ENCODE measurements around the gene HECW1.

DNA sequence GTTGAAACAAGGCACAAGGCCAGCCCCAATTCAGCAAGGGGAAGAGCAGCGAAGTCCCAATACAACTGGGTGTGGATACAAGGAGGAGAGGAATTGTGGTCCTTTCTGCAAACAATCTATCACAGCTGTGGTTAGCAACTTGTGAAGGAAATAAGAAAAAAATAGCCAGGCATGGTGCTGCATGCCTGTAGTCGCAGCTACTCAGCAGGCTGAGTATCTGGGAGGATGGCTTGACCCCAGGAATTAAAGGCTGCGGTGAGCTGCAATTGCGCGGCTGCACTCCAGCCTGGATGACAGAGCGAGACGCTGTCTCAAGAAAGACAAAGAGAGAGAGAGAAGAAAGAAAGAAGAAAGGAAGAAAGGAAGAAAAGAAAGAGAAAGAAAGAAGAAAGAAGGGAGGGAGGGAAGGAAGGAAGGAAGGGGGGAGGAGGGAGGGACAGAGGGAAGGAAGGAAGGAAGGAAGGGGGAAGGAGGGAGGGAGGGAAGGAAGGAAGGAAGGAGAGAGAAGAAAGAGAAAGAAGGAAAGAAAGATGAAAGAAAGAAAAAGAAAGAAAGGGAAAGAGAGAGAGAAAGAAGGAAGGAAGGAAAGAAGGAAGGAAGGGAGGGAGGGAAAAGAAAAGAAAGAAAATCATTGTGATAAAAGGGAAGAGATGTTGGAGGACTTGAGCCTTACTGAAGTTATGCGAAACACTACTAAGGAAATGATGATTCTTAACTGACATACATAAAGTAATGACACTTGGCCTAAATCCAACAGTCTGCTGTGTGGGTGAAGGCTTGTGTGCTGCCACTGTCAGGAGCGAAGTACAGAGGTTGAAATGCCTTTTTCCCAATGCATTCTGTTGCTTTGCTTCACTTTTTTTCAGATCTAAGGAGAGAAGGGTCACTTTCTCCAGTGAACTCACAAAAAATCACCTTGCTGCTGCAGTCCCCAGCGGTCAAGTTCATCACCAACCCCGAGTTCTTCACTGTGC lies 353.4 kb downstream of the HECW1 start:
- TF ChIP-seq, protein P1, sequence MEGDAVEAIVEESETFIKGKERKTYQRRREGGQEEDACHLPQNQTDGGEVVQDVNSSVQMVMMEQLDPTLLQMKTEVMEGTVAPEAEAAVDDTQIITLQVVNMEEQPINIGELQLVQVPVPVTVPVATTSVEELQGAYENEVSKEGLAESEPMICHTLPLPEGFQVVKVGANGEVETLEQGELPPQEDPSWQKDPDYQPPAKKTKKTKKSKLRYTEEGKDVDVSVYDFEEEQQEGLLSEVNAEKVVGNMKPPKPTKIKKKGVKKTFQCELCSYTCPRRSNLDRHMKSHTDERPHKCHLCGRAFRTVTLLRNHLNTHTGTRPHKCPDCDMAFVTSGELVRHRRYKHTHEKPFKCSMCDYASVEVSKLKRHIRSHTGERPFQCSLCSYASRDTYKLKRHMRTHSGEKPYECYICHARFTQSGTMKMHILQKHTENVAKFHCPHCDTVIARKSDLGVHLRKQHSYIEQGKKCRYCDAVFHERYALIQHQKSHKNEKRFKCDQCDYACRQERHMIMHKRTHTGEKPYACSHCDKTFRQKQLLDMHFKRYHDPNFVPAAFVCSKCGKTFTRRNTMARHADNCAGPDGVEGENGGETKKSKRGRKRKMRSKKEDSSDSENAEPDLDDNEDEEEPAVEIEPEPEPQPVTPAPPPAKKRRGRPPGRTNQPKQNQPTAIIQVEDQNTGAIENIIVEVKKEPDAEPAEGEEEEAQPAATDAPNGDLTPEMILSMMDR (IDR thresholded peaks at IDR 0.05) = no peak
- no peak for TF ChIP-seq EZH2 (IDR thresholded peaks at IDR 0.05; ENCODE audit: borderline replicate concordance, insufficient read depth, low read depth, low read length, poor library complexity, severe bottlenecking)

Measured in B cell (primary cell).